Measurements from ENCODE around the gene FBXO41. TPM values are rescaled to one million over a fixed set of nuclear protein-coding genes. Genes with fewer than 3 reads are reported as not detected.
A peak's percentile ranks its signal among the peaks of the same experiment; 100 is the strongest.

Gene FBXO41
- total and polyA plus RNA-seq, 9 of the 15 experiments (the other 6 are each of a cell fraction or from before 2014, with no cell fraction given): 0.21 to 8.2 (median 3.5) TPM

GRCh38 chr2:73291093-73291460, 6.8 kb upstream of the FBXO41 start:
- no TSS peak for BruUV-seq (replicated peaks)
- POLR2A ChIA-PET: no interaction called here
- H4K20me1 ChIP-seq (replicated peaks; ENCODE audit: control insufficient read depth, insufficient read depth, low read length): peaks cover 3% of the 10 kb centered on the region; the same call in 1 of the 2 replicates
- H3K36me3 ChIP-seq (ENCODE audit: control insufficient read depth, insufficient read depth, low read length): no peaks in the 10 kb centered on the region
- intact Hi-C loops (cut with micrococcal nuclease) (no loop called here), in situ Hi-C loops (cut with MboI) (no loop called here)
- no peak overlapping the region for H3K4me3 ChIP-seq
- H3K27ac ChIP-seq (ENCODE audit: extremely low read depth, low read depth, low read length): no peak overlapping the region
- peaks cover 2% of the 10 kb centered on the region for H3K9me1 ChIP-seq (ENCODE audit: control insufficient read depth, insufficient read depth, low read length)
- CTCF ChIA-PET (ENCODE audit: low intra/inter-chr PET ratio): no interaction called here
- no peak overlapping the region for H3K4me2 ChIP-seq (ENCODE audit: insufficient read depth, low read length)
- ATAC-seq (peak; percentile 82), FAIRE-seq (no peak), DNase-seq (ENCODE audit: extremely low read depth in 1 of 4, low spot score in 3 of 4) (peak; percentile 58 to 73 (median 64))
- H3K9me3 ChIP-seq (replicated peaks; ENCODE audit: control insufficient read depth, insufficient read depth, low read depth, low read length): no peaks in the 10 kb centered on the region
- H3K9ac ChIP-seq (ENCODE audit: insufficient read depth in 1 of 2, low read depth in 2 of 2, low read length in 2 of 2): no peak overlapping the region
- 9% methylated on average over 34 of the region's 34 CpGs for WGBS (ENCODE audit: insufficient coverage, low coverage, missing lambda C conversion rate)
- no peak overlapping the region for H2AFZ ChIP-seq (ENCODE audit: low read depth, low read length)
- peaks cover 0 to 28% of the 10 kb centered on the region in 2 experiments; a peak in 2 of 5 replicates for H3K4me1 ChIP-seq (replicated peaks in 1 of 2; ENCODE audit: control insufficient read depth in 2 of 2, insufficient read depth in 2 of 2, low read length in 2 of 2)
- H3K79me2 ChIP-seq (ENCODE audit: control insufficient read depth, insufficient read depth, low read length): no peaks in the 10 kb centered on the region
- peaks cover 5 to 33% of the 10 kb centered on the region in 2 experiments; a peak in 4 of 5 replicates for H3K27me3 ChIP-seq (ENCODE audit: control insufficient read depth in 2 of 2, insufficient read depth in 2 of 2, low read length in 2 of 2)
- TF ChIP-seq ZBTB9 (CRISPR knock-in tag; IDR thresholded peaks at IDR 0.05): no peak
- peak; percentile 96 for TF ChIP-seq MIER1 (IDR thresholded peaks at IDR 0.05; ENCODE audit: low read depth)
- TF ChIP-seq CBX2 (IDR thresholded peaks at IDR 0.05; ENCODE audit: insufficient read depth, low read length, poor library complexity, severe bottlenecking): no peak
- no peak for TF ChIP-seq ARID3B (CRISPR knock-in tag; IDR thresholded peaks at IDR 0.05; ENCODE audit: borderline replicate concordance)
- TF ChIP-seq ZHX1 (conservative IDR thresholded peaks at IDR 0.05; ENCODE audit: low read length): no peak
- TF ChIP-seq PRMT5 (CRISPR knock-in tag; IDR thresholded peaks at IDR 0.05): peak; percentile 77; the same call in 1 of the 2 replicates
- TF ChIP-seq ZFX (CRISPR knock-in tag; IDR thresholded peaks at IDR 0.05): no peak
- peak in 1 of 2 experiments; percentile 69; a peak in 1 of 4 replicates for TF ChIP-seq UBTF (IDR thresholded peaks at IDR 0.05; ENCODE audit: borderline replicate concordance in 1 of 2, low read depth in 2 of 2, low read length in 2 of 2)
- no peak for TF ChIP-seq MBD1 (CRISPR knock-in tag; IDR thresholded peaks at IDR 0.05)
- TF ChIP-seq EHMT2 (IDR thresholded peaks at IDR 0.05): peak; percentile 97
- no peak for TF ChIP-seq ZNF785 (CRISPR knock-in tag; IDR thresholded peaks at IDR 0.05)
- TF ChIP-seq NFE2L1 (tag; IDR thresholded peaks at IDR 0.05; ENCODE audit: borderline replicate concordance, low read depth): no peak
